ENCODE data around the gene ZNF331. TPM values are rescaled to one million over a fixed set of nuclear protein-coding genes. Genes with fewer than 3 reads are reported as not detected.

Gene ZNF331
- total RNA-seq, 1 donor = 177 TPM

GRCh38 chr19:53580871-53581835 is 43.2 kb downstream of the ZNF331 start:
- H3K9me3 ChIP-seq (ENCODE audit: low read depth, low read length) = peaks cover 33% of the 10 kb centered on the region
- H3K4me1 ChIP-seq (ENCODE audit: insufficient read depth, low read length) = no peaks in the 10 kb centered on the region
- no peak overlapping the region for H3K4me3 ChIP-seq (ENCODE audit: low read length)
- no peaks in the 10 kb centered on the region for H3K27me3 ChIP-seq (ENCODE audit: insufficient read depth, low read length)

DNA sequence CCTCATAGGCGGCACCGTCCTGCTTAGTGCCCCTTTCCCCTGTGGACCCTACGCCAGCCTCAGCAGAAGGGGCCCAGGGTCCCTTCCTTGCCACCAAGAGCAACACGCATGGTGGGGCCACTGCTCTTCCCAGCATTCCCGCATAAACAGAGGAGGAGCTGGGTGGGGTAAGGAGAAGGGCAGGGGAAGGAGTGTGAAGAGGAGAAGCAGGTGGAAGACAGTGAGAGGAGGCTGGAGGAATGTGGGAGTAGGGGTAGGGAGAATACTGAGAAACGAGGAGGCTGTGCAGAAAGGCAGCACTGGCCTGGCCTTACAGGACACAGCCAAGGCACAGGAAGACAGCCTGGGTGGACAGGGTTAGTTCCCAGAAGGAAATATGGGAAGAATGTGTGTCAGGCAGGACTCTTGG is 43.9 kb downstream of the ZNF331 start:
- H3K9me3 ChIP-seq (ENCODE audit: low read depth, low read length) = peaks cover 25% of the 10 kb centered on the region
- no peaks in the 10 kb centered on the region for H3K4me1 ChIP-seq (ENCODE audit: insufficient read depth, low read length)
- H3K4me3 ChIP-seq (ENCODE audit: low read length) = no peak overlapping the region
- H3K27me3 ChIP-seq (ENCODE audit: insufficient read depth, low read length) = no peaks in the 10 kb centered on the region

- Histone ChIP-seq H3K4me3 (ENCODE audit: low read length) (no peak overlapping the region), H3K9me3 (ENCODE audit: low read depth, low read length) (peaks cover 12% of the 10 kb centered on the region), H3K4me1 (ENCODE audit: insufficient read depth, low read length) (no peaks in the 10 kb centered on the region), H3K27me3 (ENCODE audit: insufficient read depth, low read length) (no peaks in the 10 kb centered on the region)
These were observed 45.2 kb downstream of the ZNF331 start for GRCh38 chr19:53583181-53583580.

GRCh38 chr19:53586277-53586691 is 48.3 kb downstream of the ZNF331 start:
- H3K4me3 ChIP-seq (ENCODE audit: low read length) = no peak overlapping the region
- no peaks in the 10 kb centered on the region for H3K27me3 ChIP-seq (ENCODE audit: insufficient read depth, low read length)
- no peaks in the 10 kb centered on the region for H3K4me1 ChIP-seq (ENCODE audit: insufficient read depth, low read length)
- H3K9me3 ChIP-seq (ENCODE audit: low read depth, low read length) = no peaks in the 10 kb centered on the region

DNA sequence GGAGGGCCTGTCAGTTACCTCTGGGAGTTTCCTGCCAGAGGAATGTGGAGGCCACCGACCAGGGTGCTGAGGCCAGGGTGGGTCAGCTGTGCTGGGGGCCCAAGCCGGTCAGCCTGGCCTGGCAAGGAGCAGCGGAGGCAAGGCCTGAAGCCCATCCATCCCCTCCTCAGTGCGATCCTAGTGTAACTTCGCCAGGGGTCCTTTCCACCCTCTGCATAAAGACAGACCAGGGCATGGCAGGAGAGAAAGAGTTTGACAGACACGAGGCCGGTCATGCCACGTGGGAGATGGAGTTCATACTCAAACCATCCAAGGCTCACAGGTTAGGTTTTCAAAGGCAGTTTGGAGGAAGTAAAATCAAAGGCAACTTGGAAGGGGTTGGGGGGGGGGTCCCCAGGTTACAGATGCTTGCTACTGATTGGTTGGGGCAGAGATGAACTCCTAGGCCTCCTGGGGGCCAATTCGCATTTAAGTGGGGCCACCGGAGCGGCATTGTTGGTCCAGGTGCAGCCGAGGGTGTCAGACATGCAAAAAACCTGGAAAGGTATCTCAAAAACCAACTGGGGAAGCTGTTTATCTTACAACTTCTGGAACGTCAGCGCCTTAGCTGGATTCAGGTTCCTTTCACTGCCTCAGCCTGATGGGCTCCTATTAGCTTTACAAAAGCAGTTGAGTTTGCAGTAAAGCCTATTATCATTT is 57.0 kb downstream of the ZNF331 start:
- no peak overlapping the region for H3K4me3 ChIP-seq (ENCODE audit: low read length)
- H3K9me3 ChIP-seq (ENCODE audit: low read depth, low read length) = no peaks in the 10 kb centered on the region
- H3K4me1 ChIP-seq (ENCODE audit: insufficient read depth, low read length) = no peaks in the 10 kb centered on the region
- H3K27me3 ChIP-seq (ENCODE audit: insufficient read depth, low read length) = no peaks in the 10 kb centered on the region

DNA sequence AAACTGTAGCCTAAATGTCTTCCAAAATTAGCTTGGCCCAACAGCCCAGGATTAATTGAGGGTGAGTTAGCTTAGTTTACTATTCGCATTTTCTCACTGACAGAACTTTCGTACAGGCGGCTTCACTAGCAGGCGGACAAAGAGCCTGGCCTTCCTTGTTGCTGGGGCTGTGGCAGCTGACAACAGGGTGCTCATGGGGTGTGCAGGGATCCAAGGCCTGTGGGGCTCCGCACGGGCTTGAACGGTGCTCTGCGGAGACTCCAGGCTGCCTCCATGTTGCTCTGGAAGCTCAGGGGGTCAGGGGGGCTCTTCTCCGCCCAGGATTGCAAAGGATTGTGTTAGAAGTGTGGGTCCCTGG is 57.5 kb downstream of the ZNF331 start:
- no peak overlapping the region for H3K4me3 ChIP-seq (ENCODE audit: low read length)
- H3K9me3 ChIP-seq (ENCODE audit: low read depth, low read length) = no peaks in the 10 kb centered on the region
- no peaks in the 10 kb centered on the region for H3K4me1 ChIP-seq (ENCODE audit: insufficient read depth, low read length)
- no peaks in the 10 kb centered on the region for H3K27me3 ChIP-seq (ENCODE audit: insufficient read depth, low read length)

DNA sequence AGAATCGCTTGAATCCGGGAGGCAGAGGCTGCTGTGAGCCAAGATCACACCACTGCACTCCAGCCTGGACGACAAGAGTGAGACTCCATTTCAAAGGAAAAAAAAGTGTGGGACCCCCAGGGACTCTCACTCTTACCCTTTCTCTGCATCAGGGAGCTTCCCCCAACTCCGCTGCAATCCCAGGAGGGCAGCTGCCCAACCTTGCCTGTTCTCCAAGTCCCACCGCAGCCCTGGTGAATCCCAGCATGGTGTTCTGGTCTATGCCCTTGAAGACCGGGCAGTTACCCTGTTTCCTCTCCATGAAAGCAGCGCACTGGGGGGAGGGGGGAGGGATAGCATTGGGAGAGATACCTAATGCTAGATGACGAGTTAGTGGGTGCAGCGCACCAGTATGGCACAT is 58.1 kb downstream of the ZNF331 start:
- Histone ChIP-seq H3K9me3 (ENCODE audit: low read depth, low read length) (no peaks in the 10 kb centered on the region), H3K4me1 (ENCODE audit: insufficient read depth, low read length) (no peaks in the 10 kb centered on the region), H3K27me3 (ENCODE audit: insufficient read depth, low read length) (no peaks in the 10 kb centered on the region), H3K4me3 (ENCODE audit: low read length) (no peak overlapping the region)

- Histone ChIP-seq H3K4me1 (ENCODE audit: insufficient read depth, low read length) (no peaks in the 10 kb centered on the region), H3K9me3 (ENCODE audit: low read depth, low read length) (no peaks in the 10 kb centered on the region), H3K4me3 (ENCODE audit: low read length) (no peak overlapping the region), H3K27me3 (ENCODE audit: insufficient read depth, low read length) (no peaks in the 10 kb centered on the region)
These were observed 59.1 kb downstream of the ZNF331 start for GRCh38 chr19:53597023-53597422.

DNA sequence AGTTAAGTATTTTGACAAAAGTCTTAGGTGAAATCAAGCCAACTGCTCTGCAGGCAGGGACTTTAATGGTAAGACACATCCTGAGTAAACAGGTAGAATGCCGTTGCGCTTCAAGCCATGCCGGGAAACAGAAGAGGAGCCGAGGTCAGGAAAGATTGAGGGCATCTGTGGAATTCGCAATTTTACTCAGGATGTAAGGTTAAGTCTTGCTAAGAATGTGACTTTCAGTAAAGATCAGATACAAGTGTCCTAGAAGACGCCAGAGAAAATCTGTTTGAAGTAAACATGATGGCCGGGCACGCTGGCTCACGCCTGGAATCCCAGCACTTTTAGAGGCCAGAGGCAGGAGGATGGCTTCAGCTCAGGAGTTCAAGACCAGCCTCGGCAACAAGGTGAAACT is 60.4 kb downstream of the ZNF331 start:
- Histone ChIP-seq H3K27me3 (ENCODE audit: insufficient read depth, low read length) (no peaks in the 10 kb centered on the region), H3K4me1 (ENCODE audit: insufficient read depth, low read length) (no peaks in the 10 kb centered on the region), H3K4me3 (ENCODE audit: low read length) (no peak overlapping the region), H3K9me3 (ENCODE audit: low read depth, low read length) (no peaks in the 10 kb centered on the region)

GRCh38 chr19:53600217-53600616 is 62.3 kb downstream of the ZNF331 start:
- H3K4me3 ChIP-seq (ENCODE audit: low read length) = no peak overlapping the region

DNA sequence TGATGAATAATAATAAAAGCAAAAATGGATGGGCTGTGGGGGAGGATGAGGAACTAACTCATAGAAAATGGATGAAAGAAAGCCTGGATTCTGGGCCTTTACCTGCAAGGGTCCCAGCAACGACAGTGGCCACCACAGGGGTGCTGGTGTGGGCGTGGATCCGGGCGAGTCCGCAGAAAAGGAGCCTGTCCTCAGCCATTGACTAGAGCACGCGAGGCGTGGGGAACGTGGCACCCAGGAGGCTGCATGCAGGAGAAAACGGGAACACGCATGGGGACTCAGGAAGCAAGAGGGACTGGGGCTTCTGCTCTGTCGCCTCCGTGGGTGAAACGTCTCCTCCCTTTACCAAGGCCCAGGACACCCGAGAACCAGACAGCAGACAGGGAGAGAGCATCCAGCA is 68.1 kb downstream of the ZNF331 start:
- no peak overlapping the region for H3K4me3 ChIP-seq (ENCODE audit: low read length)
- no peaks in the 10 kb centered on the region for H3K9me3 ChIP-seq (ENCODE audit: low read depth, low read length)
- no peaks in the 10 kb centered on the region for H3K4me1 ChIP-seq (ENCODE audit: insufficient read depth, low read length)
- H3K27me3 ChIP-seq (ENCODE audit: insufficient read depth, low read length) = no peaks in the 10 kb centered on the region

More at GRCh38 chr19:53600217-53600616, 62.3 kb downstream of the ZNF331 start:
- no peaks in the 10 kb centered on the region for H3K27me3 ChIP-seq (ENCODE audit: insufficient read depth, low read length)
- no peaks in the 10 kb centered on the region for H3K9me3 ChIP-seq (ENCODE audit: low read depth, low read length)
- no peaks in the 10 kb centered on the region for H3K4me1 ChIP-seq (ENCODE audit: insufficient read depth, low read length)

DNA sequence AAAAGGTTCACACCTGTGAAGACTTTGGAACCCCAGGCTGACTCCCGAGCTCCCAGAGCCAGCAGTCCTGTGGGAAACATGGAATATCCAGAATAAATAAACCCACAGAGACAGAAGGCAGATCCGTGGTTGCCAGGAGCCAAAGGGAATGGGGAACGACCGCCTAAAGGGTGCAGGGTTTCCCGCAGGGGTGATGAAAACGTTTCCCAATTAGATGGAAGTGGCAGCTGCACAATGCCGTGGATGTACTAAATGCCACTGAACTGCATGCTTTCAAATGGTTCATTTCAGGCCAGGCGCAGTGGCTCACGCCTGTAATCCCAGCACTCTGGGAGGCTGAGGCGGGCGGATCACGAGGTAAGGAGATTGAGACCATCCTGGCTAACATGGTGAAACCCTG is 70.4 kb downstream of the ZNF331 start:
- Histone ChIP-seq H3K4me3 (ENCODE audit: low read length) (no peak overlapping the region), H3K27me3 (ENCODE audit: insufficient read depth, low read length) (no peaks in the 10 kb centered on the region), H3K9me3 (ENCODE audit: low read depth, low read length) (no peaks in the 10 kb centered on the region), H3K4me1 (ENCODE audit: insufficient read depth, low read length) (no peaks in the 10 kb centered on the region)

DNA sequence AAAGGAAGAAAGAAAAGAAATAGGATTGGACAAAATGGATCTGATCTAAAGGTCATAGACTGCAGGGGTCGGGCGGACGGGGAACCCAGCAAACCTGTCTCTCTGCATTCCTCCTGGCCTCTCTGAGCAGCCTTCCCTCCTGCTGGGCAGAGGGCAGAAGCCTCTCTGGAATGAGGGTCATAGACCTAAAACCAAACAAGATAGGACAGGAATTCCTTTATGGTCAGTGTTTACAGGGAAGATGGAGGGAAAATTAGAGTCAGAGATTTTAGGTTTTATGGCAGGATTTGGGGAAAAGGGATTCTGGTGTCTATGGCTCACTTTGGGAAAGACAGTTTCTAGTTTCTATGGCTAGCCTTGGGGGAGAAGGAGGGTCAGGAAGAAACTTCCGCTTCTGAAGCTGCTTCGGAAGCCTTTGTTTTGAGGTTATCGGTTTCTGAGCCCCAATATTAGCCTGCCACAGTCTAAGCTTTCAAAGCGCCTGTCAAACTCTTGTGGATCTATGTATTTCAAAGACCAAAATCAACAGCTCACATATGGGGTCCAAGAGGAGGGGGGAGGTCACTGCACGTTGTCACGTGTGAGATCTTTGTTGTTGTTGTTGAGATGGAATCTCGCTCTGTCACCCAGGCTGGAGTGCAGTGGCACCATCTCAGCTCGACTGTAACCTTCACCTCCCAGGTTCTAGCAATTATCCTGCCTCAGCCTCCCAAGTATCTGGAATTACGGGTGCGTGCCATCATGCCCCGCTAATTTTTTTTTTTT is 75.0 kb downstream of the ZNF331 start:
- H3K27me3 ChIP-seq (ENCODE audit: insufficient read depth, low read length) = no peaks in the 10 kb centered on the region
- no peaks in the 10 kb centered on the region for H3K4me1 ChIP-seq (ENCODE audit: insufficient read depth, low read length)
- H3K4me3 ChIP-seq (ENCODE audit: low read length) = no peak overlapping the region
- H3K9me3 ChIP-seq (ENCODE audit: low read depth, low read length) = no peaks in the 10 kb centered on the region

- Histone ChIP-seq H3K27me3 (ENCODE audit: insufficient read depth, low read length) (no peaks in the 10 kb centered on the region), H3K9me3 (ENCODE audit: low read depth, low read length) (no peaks in the 10 kb centered on the region), H3K4me3 (ENCODE audit: low read length) (no peak overlapping the region), H3K4me1 (ENCODE audit: insufficient read depth, low read length) (no peaks in the 10 kb centered on the region)
These were observed 84.2 kb downstream of the ZNF331 start for GRCh38 chr19:53621885-53622740.
